ENCODE data around the gene TANGO6. TPM values are rescaled to one million over a fixed set of nuclear protein-coding genes. Genes with fewer than 3 reads are reported as not detected.

TANGO6 gene
- total RNA-seq, 1 donor from 2014 or later, result 12.8 TPM

DNA sequence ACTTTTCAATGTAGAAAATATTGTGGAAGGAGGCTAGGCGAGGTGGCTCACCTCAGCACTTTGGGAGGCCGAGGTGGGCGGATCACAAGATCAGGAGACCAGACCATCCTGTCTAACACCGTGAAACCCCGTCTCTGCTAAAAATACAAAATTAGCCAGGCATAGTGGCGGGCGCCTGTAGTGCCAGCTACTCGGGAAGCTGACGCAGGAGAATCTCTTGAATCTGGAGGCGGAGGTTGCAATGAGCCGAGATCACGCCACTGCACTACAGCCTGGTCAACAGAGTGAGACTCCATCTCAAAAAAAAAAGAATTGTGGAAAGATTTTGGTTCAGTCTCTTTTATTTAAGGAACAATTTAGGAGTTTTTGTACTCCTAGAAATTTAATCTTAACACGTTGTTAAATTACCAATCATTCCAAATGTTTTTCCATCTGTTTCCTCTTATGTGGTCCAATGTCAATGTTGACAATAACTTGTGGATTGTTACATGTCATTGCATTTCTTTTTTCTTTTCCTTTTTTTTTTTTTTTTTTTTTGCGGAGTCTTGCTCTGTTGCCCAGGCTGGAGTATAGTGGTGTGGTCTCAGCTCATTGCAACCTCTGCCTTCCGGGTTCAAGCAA is 137.5 kb downstream of the TANGO6 start:
- Histone ChIP-seq H3K4me2 (no peak overlapping the region), H3K27me3 (no peaks in the 10 kb centered on the region), H2AFZ (replicated peaks) (no peak overlapping the region), H3K4me3 (no peak overlapping the region), H4K20me1 (ENCODE audit: low read depth) (no peaks in the 10 kb centered on the region), H3K9ac (no peak overlapping the region), H3F3A (ENCODE audit: low read depth) (no peaks in the 10 kb centered on the region), H3K9me3 (ENCODE audit: low read depth) (no peaks in the 10 kb centered on the region), H3K4me1 (no peaks in the 10 kb centered on the region), H3K79me2 (ENCODE audit: low read depth) (no peaks in the 10 kb centered on the region), H3K27ac (no peak overlapping the region), H3K36me3 (no peaks in the 10 kb centered on the region)
- no peak for DNase-seq (ENCODE audit: low spot score)
- Mint-ChIP-seq H3K4me1 (no peaks in the 10 kb centered on the region), H3K9me3 (no peaks in the 10 kb centered on the region), H3K27me3 (ENCODE audit: insufficient read depth, low read depth) (no peaks in the 10 kb centered on the region), H3K4me3 (no peak overlapping the region), H3K27ac (no peak overlapping the region), H3K36me3 (peaks cover 7% of the 10 kb centered on the region)
- TF ChIP-seq EZH2 (IDR thresholded peaks at IDR 0.05) (no peak), EZH2phosphoT487 (IDR thresholded peaks at IDR 0.05) (no peak), CTCF (IDR thresholded peaks at IDR 0.05) (no peak)

- no peaks in the 10 kb centered on the region for H3K4me1 ChIP-seq
- H3K9me3 Mint-ChIP-seq, result no peaks in the 10 kb centered on the region
Measured at GRCh38 chr16:68981971-68982370, 138.6 kb downstream of the TANGO6 start.

GRCh38 chr16:68984467-68984866 is 141.1 kb downstream of the TANGO6 start:
- peaks cover 10% of the 10 kb centered on the region for H3K4me1 ChIP-seq
- no peaks in the 10 kb centered on the region for H3K36me3 Mint-ChIP-seq
- DNase-seq (ENCODE audit: low spot score), result no peak
- no peaks in the 10 kb centered on the region for H3K36me3 ChIP-seq
- no peaks in the 10 kb centered on the region for H3K27me3 Mint-ChIP-seq (ENCODE audit: insufficient read depth, low read depth)
- H3K27me3 ChIP-seq, result no peaks in the 10 kb centered on the region
- no peaks in the 10 kb centered on the region for H4K20me1 ChIP-seq (ENCODE audit: low read depth)
- no peak overlapping the region for H2AFZ ChIP-seq (replicated peaks)
- no peak overlapping the region for H3K27ac Mint-ChIP-seq
- H3K9ac ChIP-seq, result no peak overlapping the region
- peaks cover 12% of the 10 kb centered on the region for H3K4me1 Mint-ChIP-seq
- H3K4me3 Mint-ChIP-seq, result no peak overlapping the region
- H3F3A ChIP-seq (ENCODE audit: low read depth), result peaks cover 8% of the 10 kb centered on the region
- H3K4me2 ChIP-seq, result no peak overlapping the region
- H3K79me2 ChIP-seq (ENCODE audit: low read depth), result no peaks in the 10 kb centered on the region
- no peaks in the 10 kb centered on the region for H3K9me3 Mint-ChIP-seq
- H3K9me3 ChIP-seq (ENCODE audit: low read depth), result no peaks in the 10 kb centered on the region
- no peak for TF ChIP-seq EZH2phosphoT487 (IDR thresholded peaks at IDR 0.05)
- no peak for TF ChIP-seq CTCF (IDR thresholded peaks at IDR 0.05)
- TF ChIP-seq EZH2 (IDR thresholded peaks at IDR 0.05), result no peak
- no peak overlapping the region for H3K4me3 ChIP-seq
- no peak overlapping the region for H3K27ac ChIP-seq

More at GRCh38 chr16:68981971-68982370, 138.6 kb downstream of the TANGO6 start:
- Histone ChIP-seq H3K4me3 (no peak overlapping the region), H3K36me3 (no peaks in the 10 kb centered on the region), H3K4me2 (no peak overlapping the region), H4K20me1 (ENCODE audit: low read depth) (no peaks in the 10 kb centered on the region), H3K9me3 (ENCODE audit: low read depth) (no peaks in the 10 kb centered on the region), H3K79me2 (ENCODE audit: low read depth) (no peaks in the 10 kb centered on the region), H3K9ac (no peak overlapping the region), H3K27me3 (no peaks in the 10 kb centered on the region), H3F3A (ENCODE audit: low read depth) (no peaks in the 10 kb centered on the region), H2AFZ (replicated peaks) (no peak overlapping the region), H3K27ac (no peak overlapping the region)
- no peak for TF ChIP-seq EZH2phosphoT487 (IDR thresholded peaks at IDR 0.05)
- TF ChIP-seq CTCF (IDR thresholded peaks at IDR 0.05), result no peak
- no peak for TF ChIP-seq EZH2 (IDR thresholded peaks at IDR 0.05)
- Mint-ChIP-seq H3K27ac (no peak overlapping the region), H3K36me3 (peaks cover 4% of the 10 kb centered on the region), H3K4me1 (peaks cover 3% of the 10 kb centered on the region), H3K4me3 (no peak overlapping the region), H3K27me3 (ENCODE audit: insufficient read depth, low read depth) (no peaks in the 10 kb centered on the region)
- DNase-seq (ENCODE audit: low spot score), result no peak
